Hepatocyte (in vitro differentiated cells): Measurements from ENCODE around the gene HMGXB3. TPM values are rescaled to one million over a fixed set of nuclear protein-coding genes. Genes with fewer than 3 reads are reported as not detected.

ENCODE experiments used
- DNase-seq: peaks from one replicate; pipeline ENCODE4 v3.0.0-alpha.2; 2016; ENCODE audit warnings: low spot score
- H2AFZ ChIP-seq: fragments of 200-600 bp; sonication (generic); 2 replicates; pipeline ENCODE4 v1.6.0; 2016; ENCODE audit warnings: antibody characterized with exemption, mild to moderate bottlenecking
- H3K27ac ChIP-seq: fragments of 200-600 bp; sonication (generic); 2 replicates; pipeline ENCODE4 v1.5.1; 2016; ENCODE audit warnings: mild to moderate bottlenecking
- H3K27me3 ChIP-seq: fragments of 200-600 bp; sonication (generic); 2 replicates; pipeline ENCODE4 v1.6.1; 2016
- H3K36me3 ChIP-seq: fragments of 200-600 bp; sonication (generic); replicated peaks from 2 replicates; pipeline ENCODE4 v1.5.1; 2016; ENCODE audit warnings: low read depth; ENCODE audit not compliant: insufficient read depth
- H3K4me1 ChIP-seq: fragments of 200-600 bp; sonication (generic); 2 replicates; pipeline ENCODE4 v1.5.1; 2016; ENCODE audit warnings: mild to moderate bottlenecking, moderate library complexity; ENCODE audit not compliant: insufficient read depth
- H3K4me2 ChIP-seq: fragments of 200-600 bp; sonication (generic); 2 replicates; pipeline ENCODE4 v1.6.0; 2016
- H3K4me3 ChIP-seq: fragments of 200-600 bp; sonication (generic); 2 replicates; pipeline ENCODE4 v1.5.1; 2016; ENCODE audit warnings: mild to moderate bottlenecking
- H3K79me2 ChIP-seq: fragments of 200-600 bp; sonication (generic); 2 replicates; pipeline ENCODE4 v1.6.0; 2017; ENCODE audit warnings: mild to moderate bottlenecking
- H3K9me2 ChIP-seq: fragments of 200-600 bp; sonication (generic); replicated peaks from 2 replicates; pipeline ENCODE4 v1.6.0; 2017; ENCODE audit warnings: mild to moderate bottlenecking; ENCODE audit not compliant: insufficient read depth
- H3K9me3 ChIP-seq: fragments of 200-600 bp; sonication (generic); 2 replicates; pipeline ENCODE4 v1.5.1; 2016; ENCODE audit warnings: low read depth, mild to moderate bottlenecking
- H4K20me1 ChIP-seq: fragments of 200-600 bp; sonication (generic); 2 replicates; pipeline ENCODE4 v1.6.0; 2016; ENCODE audit warnings: mild to moderate bottlenecking; ENCODE audit not compliant: insufficient read depth, poor library complexity, severe bottlenecking
- CTCF ChIP-seq: fragments of 200-600 bp; sonication (generic); IDR thresholded peaks from 2 replicates; pipeline ENCODE4 v1.5.1; 2016; ENCODE audit warnings: antibody characterized with exemption, mild to moderate bottlenecking; ENCODE audit not compliant: poor library complexity
- EZH2 ChIP-seq: fragments of 200-600 bp; sonication (generic); IDR thresholded peaks from 2 replicates; pipeline ENCODE4 v1.6.1; 2016; ENCODE audit warnings: antibody characterized with exemption, mild to moderate bottlenecking, borderline replicate concordance
- EZH2phosphoT487 ChIP-seq: fragments of 200-600 bp; sonication (generic); IDR thresholded peaks from one replicate; pipeline ENCODE4 v1.6.1; 2018; ENCODE audit warnings: antibody characterized with exemption, mild to moderate bottlenecking, low read depth, moderate library complexity; ENCODE audit not compliant: unreplicated experiment, severe bottlenecking
- WGBS: methylation state at CpG from one replicate; pipeline ENCODE4 v1.1.6; 2016; ENCODE audit warnings: low lambda C conversion rate; ENCODE audit errors: missing lambda C conversion rate; 5-methylcytosine and 5-hydroxymethylcytosine counted together
- polyA plus RNA-seq: library from polyadenylated mRNA; unstranded; fragments of >200 nt; fragmentation: Nextera tagmentation; extraction: Ambion mirVana; gene quantifications from 2 replicates; pipeline ENCODE4 v1.2.1, GENCODE V29; 2016
- total RNA-seq: library from RNA; depleted of rRNA; stranded (reverse); fragments of >200 nt; gene quantifications from 2 replicates; pipeline ENCODE4 v1.2.3, GENCODE V29; 2014

Gene HMGXB3
- total and polyA plus RNA-seq, 2 experiments from 2014 or later: 24.6 to 47.5 TPM

- Histone ChIP-seq H3K4me2 (no peak overlapping the region), H2AFZ (no peak overlapping the region), H3K79me2 (no peaks in the 10 kb centered on the region), H3K27me3 (no peaks in the 10 kb centered on the region), H3K9me2 (no peaks in the 10 kb centered on the region), H3K9me3 (no peaks in the 10 kb centered on the region), H4K20me1 (no peaks in the 10 kb centered on the region), H3K27ac (no peak overlapping the region), H3K4me3 (no peak overlapping the region), H3K36me3 (no peaks in the 10 kb centered on the region), H3K4me1 (no peaks in the 10 kb centered on the region)
- no peak for DNase-seq
- TF ChIP-seq EZH2phosphoT487 (no peak), EZH2 (no peak), CTCF (no peak)
- 75% methylated on average over 4 of the region's 4 CpGs for WGBS
These were observed 75.3 kb downstream of the HMGXB3 start for GRCh38 chr5:150075806-150076205.

GRCh38 chr5:150077060-150077459 is 76.5 kb downstream of the HMGXB3 start:
- no peak overlapping the region for H3K27ac ChIP-seq
- H2AFZ ChIP-seq: no peak overlapping the region
- no peaks in the 10 kb centered on the region for H3K27me3 ChIP-seq
- H4K20me1 ChIP-seq: no peaks in the 10 kb centered on the region
- H3K9me3 ChIP-seq: no peaks in the 10 kb centered on the region
- H3K4me2 ChIP-seq: no peak overlapping the region
- H3K4me3 ChIP-seq: no peak overlapping the region
- peaks cover 4% of the 10 kb centered on the region for H3K4me1 ChIP-seq
- no peak for TF ChIP-seq CTCF
- no peak for TF ChIP-seq EZH2
- no peak for TF ChIP-seq EZH2phosphoT487
- no peak for DNase-seq
- H3K79me2 ChIP-seq: no peaks in the 10 kb centered on the region
- no peaks in the 10 kb centered on the region for H3K9me2 ChIP-seq
- no peaks in the 10 kb centered on the region for H3K36me3 ChIP-seq
- WGBS: 80% methylated on average over 8 of the region's 8 CpGs

GRCh38 chr5:150077996-150078801 is 77.7 kb downstream of the HMGXB3 start:
- H3K79me2 ChIP-seq: no peaks in the 10 kb centered on the region
- TF ChIP-seq EZH2phosphoT487: no peak
- TF ChIP-seq EZH2: no peak
- no peak for TF ChIP-seq CTCF
- no peaks in the 10 kb centered on the region for H3K9me3 ChIP-seq
- 89% methylated on average over 8 of the region's 8 CpGs for WGBS
- no peaks in the 10 kb centered on the region for H3K27me3 ChIP-seq
- no peaks in the 10 kb centered on the region for H3K9me2 ChIP-seq
- no peak overlapping the region for H3K4me2 ChIP-seq
- no peak overlapping the region for H3K4me3 ChIP-seq
- H3K4me1 ChIP-seq: peaks cover 5% of the 10 kb centered on the region
- H4K20me1 ChIP-seq: no peaks in the 10 kb centered on the region
- no peaks in the 10 kb centered on the region for H3K36me3 ChIP-seq
- DNase-seq: no peak
- no peak overlapping the region for H2AFZ ChIP-seq
- no peak overlapping the region for H3K27ac ChIP-seq
